Keratinocyte (primary cell): Measurements from ENCODE around the gene DHRSX. TPM values are rescaled to one million over a fixed set of nuclear protein-coding genes. Genes with fewer than 3 reads are reported as not detected.
"Not testable (repeated sequence)": the region's sequence is repeated elsewhere in the genome, so short reads cannot be mapped to it uniquely, and the experiment has no call there.

Experiments
- DNase-seq: peaks from one replicate; pipeline ENCODE4 v3.0.0-alpha.2; 2011; ENCODE audit warnings: low read depth, missing footprints, low spot score
- FAIRE-seq: peaks from 2 replicates; lab custom pipeline; 2011; peaks lifted over from hg19 to GRCh38; lab: Jason Lieb, UNC
- H2AFZ ChIP-seq: 2 replicates; pipeline ENCODE4 v1.6.0; 2012; ENCODE audit warnings: low read length, control low read depth, inconsistent platforms; ENCODE audit not compliant: control insufficient read depth
- H3K27ac ChIP-seq: 2 replicates; pipeline ENCODE4 v1.5.1; 2011; ENCODE audit warnings: low read length; ENCODE audit not compliant: control insufficient read depth, insufficient read depth
- H3K27me3 ChIP-seq: 3 replicates; pipeline ENCODE4 v1.6.0; 2011; ENCODE audit warnings: low read length; ENCODE audit not compliant: control insufficient read depth, insufficient read depth; ENCODE audit errors: extremely low read depth
- H3K36me3 ChIP-seq, 2 experiments: 2 replicates in 1 of 2; 3 replicates in 1 of 2; pipeline ENCODE4 v1.5.1; 2011; ENCODE audit warnings: low read length in 2 of 2, mild to moderate bottlenecking in 1 of 2; ENCODE audit not compliant: control insufficient read depth in 2 of 2, insufficient read depth in 2 of 2; ENCODE audit errors: extremely low read depth in 1 of 2
- H3K4me1 ChIP-seq: 3 replicates; pipeline ENCODE4 v1.5.1; 2011; ENCODE audit warnings: low read length; ENCODE audit not compliant: control insufficient read depth, insufficient read depth; ENCODE audit errors: extremely low read depth
- H3K4me2 ChIP-seq: 3 replicates; pipeline ENCODE4 v1.6.0; 2011; ENCODE audit warnings: low read depth, low read length; ENCODE audit not compliant: control insufficient read depth, insufficient read depth; ENCODE audit errors: extremely low read depth
- H3K4me3 ChIP-seq, 3 experiments: fragments of 200-600 bp in 1 of 3; sonication (generic) in 1 of 3; 2 replicates in 2 of 3; 3 replicates in 1 of 3; pipeline ENCODE4 v1.5.1; 2011 to 2016; ENCODE audit warnings: low read length in 3 of 3, mild to moderate bottlenecking in 3 of 3, control low read depth in 2 of 3, inconsistent platforms in 1 of 3, low read depth in 1 of 3, mixed read lengths in 1 of 3, mixed run types in 1 of 3, moderate library complexity in 1 of 3; ENCODE audit not compliant: control insufficient read depth in 2 of 3, insufficient read depth in 2 of 3; ENCODE audit errors: extremely low read depth in 1 of 3
- H3K79me2 ChIP-seq: 2 replicates; pipeline ENCODE4 v1.6.0; 2012; ENCODE audit warnings: low read length; ENCODE audit not compliant: control insufficient read depth, insufficient read depth
- H3K9ac ChIP-seq: 3 replicates; pipeline ENCODE4 v1.6.0; 2011; ENCODE audit warnings: low read length; ENCODE audit not compliant: control insufficient read depth, insufficient read depth; ENCODE audit errors: extremely low read depth
- H3K9me1 ChIP-seq: 3 replicates; pipeline ENCODE4 v1.6.0; 2011; ENCODE audit warnings: low read length; ENCODE audit not compliant: control insufficient read depth, insufficient read depth; ENCODE audit errors: extremely low read depth
- H3K9me3 ChIP-seq: 2 replicates; pipeline ENCODE4 v1.5.1; 2012; ENCODE audit warnings: low read depth, low read length; ENCODE audit not compliant: control insufficient read depth
- H4K20me1 ChIP-seq: 3 replicates; pipeline ENCODE4 v1.6.0; 2011; ENCODE audit warnings: low read length; ENCODE audit not compliant: control insufficient read depth, insufficient read depth; ENCODE audit errors: extremely low read depth
- EZH2 ChIP-seq: IDR thresholded peaks from one replicate; pipeline ENCODE4 v1.6.1; 2012; ENCODE audit warnings: inconsistent platforms, mild to moderate bottlenecking, low read length, moderate library complexity
- dilution Hi-C: fragments of 300-500 bp; cut with MboI; formaldehyde crosslinking; loops from one replicate; pipeline ENCODE4 v1.7.0; 2020; ENCODE audit warnings: low sequenced_read_pairs; ENCODE audit not compliant: extremely low pct_ligation_motif_present
- polyA plus RNA-seq, 5 experiments: library from polyadenylated mRNA; depleted of rRNA in 3 of 5; stranded (reverse) in 3 of 5; stranded (forward) in 1 of 5; unstranded in 1 of 5; fragments of >200 nt; gene quantifications; 1 replicate in 1 of 5; 2 replicates in 3 of 5; 3 replicates in 1 of 5; pipeline versions ENCODE4 v1.2.1 to v1.2.3, GENCODE V29; 2011 to 2012; ENCODE audit warnings: missing spikeins in 2 of 5, low read depth in 1 of 5, low replicate concordance in 1 of 5
- TF ChIP-seq, protein P1 (sequence below), 3 experiments: IDR thresholded peaks in 1 of 3; conservative IDR thresholded peaks in 1 of 3; optimal IDR thresholded peaks in 1 of 3; 2 replicates in 2 of 3; 3 replicates in 1 of 3; pipeline versions ENCODE3 to v1.5.1; 2011; ENCODE audit warnings: low read length in 3 of 3, mild to moderate bottlenecking in 3 of 3, moderate library complexity in 2 of 3, control low read depth in 1 of 3, inconsistent platforms in 1 of 3; ENCODE audit not compliant: insufficient read depth in 2 of 3; ENCODE audit errors: extremely low read depth in 1 of 3

Gene DHRSX
- polyA plus RNA-seq, 1 donor (not counting 4 experiments of a cell fraction or from before 2014, with no cell fraction given): 20.4 TPM

DNA sequence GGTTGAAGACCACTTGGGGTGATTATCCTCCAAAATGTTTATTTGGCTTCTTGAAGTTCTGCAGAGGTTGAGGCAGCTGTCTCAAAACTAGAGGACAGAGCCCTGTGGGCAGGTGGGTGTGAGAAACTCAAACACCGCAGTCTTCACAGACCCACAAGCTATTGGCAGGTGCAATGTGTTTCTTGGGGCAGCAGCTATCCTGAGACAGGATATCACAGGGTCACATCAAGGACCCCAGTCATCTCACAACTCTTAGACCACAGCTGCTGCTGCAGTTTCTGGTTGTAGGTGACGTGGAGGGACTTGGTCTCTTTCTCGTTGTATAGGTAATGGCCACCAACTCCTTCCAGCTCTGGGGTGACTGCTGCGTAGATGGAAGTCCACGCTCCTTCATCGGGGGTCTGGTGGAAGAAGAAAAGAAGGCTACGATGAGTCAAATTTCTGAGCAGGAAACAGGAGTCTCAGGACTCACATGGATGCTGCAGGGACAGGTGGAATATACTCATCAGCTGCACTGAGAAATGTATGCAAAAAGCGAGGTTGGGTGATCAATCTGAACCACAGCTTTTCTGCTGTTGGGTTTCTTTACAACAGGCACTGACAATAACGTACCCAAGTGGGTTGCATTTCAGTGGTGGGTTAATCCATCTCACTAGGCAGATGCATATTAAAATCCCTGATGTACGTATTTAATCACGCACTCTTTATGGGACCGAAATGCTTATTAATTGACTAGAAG lies 279.8 kb downstream of the DHRSX start:
- Histone ChIP-seq H3K27me3 (no peaks in the 10 kb centered on the region), H3K4me3 (no peak overlapping the region), H3K36me3 (no peaks in the 10 kb centered on the region), H3K9ac (no peak overlapping the region), H3K27ac (no peak overlapping the region), H3K9me3 (peaks cover 12% of the 10 kb centered on the region), H3K79me2 (no peaks in the 10 kb centered on the region), H3K4me2 (no peak overlapping the region), H3K4me1 (no peaks in the 10 kb centered on the region), H3K9me1 (no peaks in the 10 kb centered on the region), H4K20me1 (no peaks in the 10 kb centered on the region), H2AFZ (no peak overlapping the region)
- FAIRE-seq (no peak), DNase-seq (no peak)
- dilution Hi-C loops: no loop called here
- TF ChIP-seq EZH2: no peak
- TF ChIP-seq, protein P1, sequence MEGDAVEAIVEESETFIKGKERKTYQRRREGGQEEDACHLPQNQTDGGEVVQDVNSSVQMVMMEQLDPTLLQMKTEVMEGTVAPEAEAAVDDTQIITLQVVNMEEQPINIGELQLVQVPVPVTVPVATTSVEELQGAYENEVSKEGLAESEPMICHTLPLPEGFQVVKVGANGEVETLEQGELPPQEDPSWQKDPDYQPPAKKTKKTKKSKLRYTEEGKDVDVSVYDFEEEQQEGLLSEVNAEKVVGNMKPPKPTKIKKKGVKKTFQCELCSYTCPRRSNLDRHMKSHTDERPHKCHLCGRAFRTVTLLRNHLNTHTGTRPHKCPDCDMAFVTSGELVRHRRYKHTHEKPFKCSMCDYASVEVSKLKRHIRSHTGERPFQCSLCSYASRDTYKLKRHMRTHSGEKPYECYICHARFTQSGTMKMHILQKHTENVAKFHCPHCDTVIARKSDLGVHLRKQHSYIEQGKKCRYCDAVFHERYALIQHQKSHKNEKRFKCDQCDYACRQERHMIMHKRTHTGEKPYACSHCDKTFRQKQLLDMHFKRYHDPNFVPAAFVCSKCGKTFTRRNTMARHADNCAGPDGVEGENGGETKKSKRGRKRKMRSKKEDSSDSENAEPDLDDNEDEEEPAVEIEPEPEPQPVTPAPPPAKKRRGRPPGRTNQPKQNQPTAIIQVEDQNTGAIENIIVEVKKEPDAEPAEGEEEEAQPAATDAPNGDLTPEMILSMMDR (optimal IDR thresholded peaks at IDR 0.05 in 1 of 3, IDR thresholded peaks at IDR 0.05 in 1 of 3, conservative IDR thresholded peaks at IDR 0.05 in 1 of 3; ENCODE audit: extremely low read depth in 1 of 3, insufficient read depth in 2 of 3, low read length in 3 of 3): no peak

DNA sequence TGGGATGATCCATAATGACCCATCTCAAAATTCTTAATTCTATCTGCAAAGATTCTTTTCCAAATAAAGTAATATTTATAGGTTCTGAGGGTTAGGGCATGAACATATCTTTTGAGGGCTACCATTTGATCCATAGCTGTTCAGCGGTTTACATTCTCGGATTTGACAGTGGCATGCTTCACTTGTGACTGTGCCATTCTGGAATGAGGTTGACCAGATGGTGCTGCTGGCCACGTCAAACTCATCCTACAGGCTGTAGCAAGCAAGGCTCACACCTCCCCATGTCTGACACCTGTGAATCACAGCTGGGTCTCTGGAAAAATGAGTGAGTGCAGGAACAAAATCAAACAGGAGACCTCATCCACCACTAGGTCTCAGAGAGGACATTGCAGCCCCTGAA lies 280.5 kb downstream of the DHRSX start:
- H3K79me2 ChIP-seq: no peaks in the 10 kb centered on the region
- H3K4me3 ChIP-seq: no peak overlapping the region
- H3K36me3 ChIP-seq: no peaks in the 10 kb centered on the region
- no peak overlapping the region for H2AFZ ChIP-seq
- dilution Hi-C loops: no loop called here
- H4K20me1 ChIP-seq: no peaks in the 10 kb centered on the region
- H3K27me3 ChIP-seq: no peaks in the 10 kb centered on the region
- TF ChIP-seq EZH2: no peak
- TF ChIP-seq, protein P1 (optimal IDR thresholded peaks at IDR 0.05 in 1 of 3, IDR thresholded peaks at IDR 0.05 in 1 of 3, conservative IDR thresholded peaks at IDR 0.05 in 1 of 3; ENCODE audit: extremely low read depth in 1 of 3, insufficient read depth in 2 of 3, low read length in 3 of 3): no peak
- DNase-seq (no peak), FAIRE-seq (no peak)
- H3K9ac ChIP-seq: no peak overlapping the region
- no peak overlapping the region for H3K27ac ChIP-seq
- no peaks in the 10 kb centered on the region for H3K4me1 ChIP-seq
- H3K9me1 ChIP-seq: no peaks in the 10 kb centered on the region
- H3K4me2 ChIP-seq: no peak overlapping the region
- peaks cover 12% of the 10 kb centered on the region for H3K9me3 ChIP-seq

DNA sequence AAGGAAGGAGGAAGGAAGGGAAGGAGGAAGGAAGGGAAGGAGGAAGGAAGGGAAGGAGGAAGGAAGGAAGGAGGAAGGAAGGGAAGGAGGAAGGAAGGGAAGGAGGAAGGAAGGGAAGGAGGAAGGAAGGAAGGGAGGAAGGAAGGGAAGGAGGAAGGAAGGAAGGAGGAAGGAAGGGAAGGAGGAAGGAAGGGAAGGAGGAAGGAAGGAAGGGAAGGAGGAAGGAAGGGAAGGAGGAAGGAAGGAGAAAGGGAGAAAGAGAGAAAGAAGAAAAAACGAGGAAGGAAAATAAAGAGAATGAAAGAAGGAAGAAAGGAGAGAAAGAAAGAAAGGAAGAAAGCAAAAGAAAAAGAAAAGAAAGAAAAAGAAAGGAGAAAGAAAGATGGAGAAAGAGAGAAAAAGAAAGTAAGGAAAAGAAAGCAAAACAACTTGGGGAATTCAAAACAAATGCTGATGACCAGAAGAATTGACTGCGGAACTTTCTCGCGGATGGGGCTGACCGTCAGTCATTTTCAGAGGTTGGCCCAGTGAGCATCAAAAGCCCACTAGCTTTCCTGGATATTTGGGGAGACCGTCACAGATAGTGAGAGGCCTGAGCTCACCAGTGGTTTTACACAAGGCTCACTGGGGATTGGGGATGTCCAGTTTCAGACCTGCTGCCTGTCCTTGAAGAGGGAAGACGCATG lies 286.5 kb downstream of the DHRSX start:
- DNase-seq, dilution Hi-C loops, FAIRE-seq: not testable (repeated sequence)

More for the DNA sequence above, 286.5 kb downstream of the DHRSX start:
- not testable (repeated sequence) for H3K27ac ChIP-seq, H3K9ac ChIP-seq, H3K4me1 ChIP-seq, H3K79me2 ChIP-seq, H3K36me3 ChIP-seq, H2AFZ ChIP-seq, H3K9me3 ChIP-seq, H3K4me3 ChIP-seq, H3K4me2 ChIP-seq, H4K20me1 ChIP-seq, H3K27me3 ChIP-seq, H3K9me1 ChIP-seq
